Measurements from ENCODE around the gene DMRTA1. TPM values are rescaled to one million over a fixed set of nuclear protein-coding genes. Genes with fewer than 3 reads are reported as not detected.

The DMRTA1 gene
- total RNA-seq, 4 donors from 2014 or later: 1.4 to 2.4 (median 1.8) TPM

- intact Hi-C loops (cut with DNase I; ENCODE audit: low total_unique reads) (loop anchor here (10.0 kb wide), 1 partner anchor 149 kb away; no protein-coding TSS in a partner anchor), in situ Hi-C loops (cut with MboI; ENCODE audit: low pct_ligation_motif_present in 1 of 4, low pct_unique_long_range_greater_than_20kb in 1 of 4, low sequenced_read_pairs in 3 of 4) (loop anchor here (10.0 to 25.0 kb wide), 5 partner anchors 139 to 642 kb away; partner anchors contain the start of gene MTAP (in 1 of the 4))
- DNase-seq: no peak
- Histone ChIP-seq H3K4me3 (no peak overlapping the region), H3K36me3 (no peaks in the 10 kb centered on the region), H3K27ac (no peak overlapping the region), H3K4me1 (peaks cover 0 to 7% (median 2%) of the 10 kb centered on the region in 4 donors), H3K9me3 (no peaks in the 10 kb centered on the region), H3K27me3 (peaks cover 3% of the 10 kb centered on the region)
- WGBS, 2 donors (ENCODE audit: low coverage in 1 of 2): 25 to 73% methylated on average over 1 of the region's 1 CpG
- TF ChIP-seq EP300 (IDR thresholded peaks at IDR 0.05; ENCODE audit: low read depth) (no peak), POLR2A (IDR thresholded peaks at IDR 0.05) (no peak)
Measured at GRCh38 chr9:22454016-22454415, 7.4 kb downstream of the DMRTA1 start.

- Histone ChIP-seq H3K27ac (no peak overlapping the region), H3K4me3 (no peak overlapping the region), H3K9me3 (no peaks in the 10 kb centered on the region), H3K27me3 (peaks cover 3% of the 10 kb centered on the region), H3K36me3 (no peaks in the 10 kb centered on the region), H3K4me1 (peaks cover 0 to under 1% (median 0%) of the 10 kb centered on the region in 4 donors)
- in situ Hi-C loops (cut with MboI; ENCODE audit: low pct_ligation_motif_present in 1 of 4, low pct_unique_long_range_greater_than_20kb in 1 of 4, low sequenced_read_pairs in 3 of 4): loop anchor here (10.0 to 25.0 kb wide), 5 partner anchors 140 to 643 kb away; partner anchors contain the start of gene MTAP (in 1 of the 4)
- no peak for DNase-seq
- 57 to 60% methylated on average over 4 of the region's 4 CpGs for WGBS, 2 donors (ENCODE audit: low coverage in 1 of 2)
- TF ChIP-seq POLR2AphosphoS5 (IDR thresholded peaks at IDR 0.05): no peak
- no peak for TF ChIP-seq EP300 (IDR thresholded peaks at IDR 0.05; ENCODE audit: low read depth)
- TF ChIP-seq POLR2A (IDR thresholded peaks at IDR 0.05): no peak
- TF ChIP-seq, protein P1, sequence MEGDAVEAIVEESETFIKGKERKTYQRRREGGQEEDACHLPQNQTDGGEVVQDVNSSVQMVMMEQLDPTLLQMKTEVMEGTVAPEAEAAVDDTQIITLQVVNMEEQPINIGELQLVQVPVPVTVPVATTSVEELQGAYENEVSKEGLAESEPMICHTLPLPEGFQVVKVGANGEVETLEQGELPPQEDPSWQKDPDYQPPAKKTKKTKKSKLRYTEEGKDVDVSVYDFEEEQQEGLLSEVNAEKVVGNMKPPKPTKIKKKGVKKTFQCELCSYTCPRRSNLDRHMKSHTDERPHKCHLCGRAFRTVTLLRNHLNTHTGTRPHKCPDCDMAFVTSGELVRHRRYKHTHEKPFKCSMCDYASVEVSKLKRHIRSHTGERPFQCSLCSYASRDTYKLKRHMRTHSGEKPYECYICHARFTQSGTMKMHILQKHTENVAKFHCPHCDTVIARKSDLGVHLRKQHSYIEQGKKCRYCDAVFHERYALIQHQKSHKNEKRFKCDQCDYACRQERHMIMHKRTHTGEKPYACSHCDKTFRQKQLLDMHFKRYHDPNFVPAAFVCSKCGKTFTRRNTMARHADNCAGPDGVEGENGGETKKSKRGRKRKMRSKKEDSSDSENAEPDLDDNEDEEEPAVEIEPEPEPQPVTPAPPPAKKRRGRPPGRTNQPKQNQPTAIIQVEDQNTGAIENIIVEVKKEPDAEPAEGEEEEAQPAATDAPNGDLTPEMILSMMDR (IDR thresholded peaks at IDR 0.05): no peak
- intact Hi-C loops (cut with DNase I; ENCODE audit: low total_unique reads): loop anchor here (10.0 kb wide), 1 partner anchor 150 kb away; no protein-coding TSS in a partner anchor
Measured at GRCh38 chr9:22455181-22455580, 8.6 kb downstream of the DMRTA1 start.

DNA sequence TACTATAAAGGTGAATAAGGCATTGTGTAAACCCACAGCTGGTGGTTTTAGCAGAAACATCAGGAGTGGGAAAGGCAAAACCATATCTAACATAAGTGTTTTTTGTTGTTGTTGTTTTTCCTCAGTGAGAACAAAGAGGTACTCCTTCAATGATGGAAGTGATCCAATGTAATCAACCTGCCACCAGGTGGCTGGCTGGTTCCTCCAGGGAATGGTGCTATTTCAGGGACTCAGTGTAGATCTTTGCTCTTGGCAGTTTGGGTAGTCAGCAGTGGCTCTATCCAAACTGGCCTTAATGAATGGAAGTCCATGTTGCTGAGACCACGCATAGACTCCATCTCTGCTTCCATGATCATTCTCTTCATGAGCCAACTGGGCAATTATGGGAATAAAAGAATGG, 10.8 kb downstream of the DMRTA1 start:
- 43 to 91% methylated on average over 1 of the region's 1 CpG for WGBS, 2 donors (ENCODE audit: low coverage in 1 of 2)
- no peaks in the 10 kb centered on the region for H3K36me3 ChIP-seq
- H3K9me3 ChIP-seq: no peaks in the 10 kb centered on the region
- intact Hi-C loops (cut with DNase I; ENCODE audit: low total_unique reads): loop anchor here (10.0 kb wide), 1 partner anchor 153 kb away; no protein-coding TSS in a partner anchor
- no peaks in the 10 kb centered on the region for H3K27me3 ChIP-seq
- no peak for TF ChIP-seq EP300 (IDR thresholded peaks at IDR 0.05; ENCODE audit: low read depth)
- H3K4me3 ChIP-seq: no peak overlapping the region
- no peak for DNase-seq
- no peak overlapping the region for H3K27ac ChIP-seq
- H3K4me1 ChIP-seq: no peaks in the 10 kb centered on the region
- in situ Hi-C loops (cut with MboI; ENCODE audit: low pct_ligation_motif_present in 1 of 4, low pct_unique_long_range_greater_than_20kb in 1 of 4, low sequenced_read_pairs in 3 of 4): loop anchor here (10.0 to 25.0 kb wide), 5 partner anchors 143 to 645 kb away; partner anchors contain the start of gene MTAP (in 1 of the 4)

DNA sequence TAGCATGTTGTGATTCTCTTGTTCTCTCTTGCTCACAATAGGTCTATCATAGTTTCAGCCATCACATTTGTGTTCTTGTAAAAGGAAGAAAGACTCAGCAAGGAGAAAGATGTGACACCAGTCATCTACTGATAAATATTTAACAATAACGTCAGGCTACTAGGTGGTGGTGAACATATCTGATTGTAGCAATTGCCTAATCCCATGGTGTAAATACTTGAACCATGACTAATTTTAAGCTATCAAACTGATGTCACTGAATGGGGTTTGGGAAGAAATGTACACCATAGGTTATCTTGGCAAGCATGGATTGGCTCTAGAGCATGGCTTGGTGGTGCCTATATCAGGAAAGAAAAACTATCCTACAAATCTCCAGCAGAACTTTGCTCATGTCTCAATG, 16.6 kb downstream of the DMRTA1 start:
- Histone ChIP-seq H3K4me1 (no peaks in the 10 kb centered on the region), H3K27ac (no peak overlapping the region), H3K27me3 (no peaks in the 10 kb centered on the region), H3K4me3 (no peak overlapping the region), H3K9me3 (no peaks in the 10 kb centered on the region), H3K36me3 (no peaks in the 10 kb centered on the region)
- no peak for DNase-seq
- no peak for TF ChIP-seq POLR2A (IDR thresholded peaks at IDR 0.05)
- in situ Hi-C loops (cut with MboI; ENCODE audit: low pct_ligation_motif_present in 1 of 4, low pct_unique_long_range_greater_than_20kb in 1 of 4, low sequenced_read_pairs in 3 of 4): loop anchor here in 2 of 4 donors (25.0 kb wide), 2 partner anchors 426 to 651 kb away; partner anchors contain the start of gene MTAP (in 1 of the 2)
- WGBS, 2 donors (ENCODE audit: low coverage in 1 of 2): 81 to 100% methylated on average over 1 of the region's 1 CpG
- intact Hi-C loops (cut with DNase I; ENCODE audit: low total_unique reads): no loop called here

- peak; percentile 8 for DNase-seq
- no peak overlapping the region for H3K4me3 ChIP-seq
- WGBS, 2 donors (ENCODE audit: low coverage in 1 of 2): 0 to 1% methylated on average over 8 of the region's 8 CpGs
- no peaks in the 10 kb centered on the region for H3K9me3 ChIP-seq
- no peak overlapping the region for H3K27ac ChIP-seq
- TF ChIP-seq POLR2AphosphoS5 (IDR thresholded peaks at IDR 0.05): no peak
- TF ChIP-seq, protein P1 (IDR thresholded peaks at IDR 0.05): peak; percentile 47 to 55 (median 48)
- intact Hi-C loops (cut with DNase I; ENCODE audit: low total_unique reads): no loop called here
- no peaks in the 10 kb centered on the region for H3K27me3 ChIP-seq
- no peaks in the 10 kb centered on the region for H3K4me1 ChIP-seq
- H3K36me3 ChIP-seq: no peaks in the 10 kb centered on the region
- in situ Hi-C loops (cut with MboI; ENCODE audit: low pct_ligation_motif_present in 1 of 4, low pct_unique_long_range_greater_than_20kb in 1 of 4, low sequenced_read_pairs in 3 of 4): loop anchor here in 2 of 4 donors (25.0 kb wide), 2 partner anchors 433 to 658 kb away; partner anchors contain the start of gene MTAP (in 1 of the 2)
Measured at GRCh38 chr9:22469928-22470544, 23.4 kb downstream of the DMRTA1 start.

Measured in transverse colon (tissue), 4 donors.